Measurements from ENCODE around the gene CDC40.

CDC40 gene

DNA sequence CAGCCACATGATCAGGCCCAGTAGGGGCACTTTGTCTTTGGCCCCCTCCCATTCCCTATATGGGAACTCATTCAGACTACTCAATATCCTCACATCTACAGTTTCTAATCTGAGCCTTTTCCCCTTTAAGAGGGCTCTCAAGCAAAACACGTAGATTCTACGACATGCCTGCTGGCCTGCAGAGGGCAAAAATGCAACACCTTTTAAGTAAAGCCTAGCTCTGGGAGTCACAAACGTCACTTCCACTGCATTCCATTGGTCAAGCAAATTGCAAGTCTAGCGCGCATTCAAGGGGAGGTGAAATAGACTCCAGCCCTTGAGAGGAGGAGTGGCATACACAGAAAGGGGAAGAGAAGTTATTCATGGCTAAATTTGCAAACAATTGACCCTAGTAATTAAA, 70.6 kb downstream of the CDC40 start:
- TF ChIP-seq POLR2AphosphoS5 (IDR thresholded peaks at IDR 0.05; ENCODE audit: low read depth) (no peak), GABPA (IDR thresholded peaks at IDR 0.05; ENCODE audit: low read depth) (no peak), SPI1 (IDR thresholded peaks at IDR 0.05; ENCODE audit: borderline replicate concordance, low read depth) (no peak)
- TF ChIP-seq, protein P1, sequence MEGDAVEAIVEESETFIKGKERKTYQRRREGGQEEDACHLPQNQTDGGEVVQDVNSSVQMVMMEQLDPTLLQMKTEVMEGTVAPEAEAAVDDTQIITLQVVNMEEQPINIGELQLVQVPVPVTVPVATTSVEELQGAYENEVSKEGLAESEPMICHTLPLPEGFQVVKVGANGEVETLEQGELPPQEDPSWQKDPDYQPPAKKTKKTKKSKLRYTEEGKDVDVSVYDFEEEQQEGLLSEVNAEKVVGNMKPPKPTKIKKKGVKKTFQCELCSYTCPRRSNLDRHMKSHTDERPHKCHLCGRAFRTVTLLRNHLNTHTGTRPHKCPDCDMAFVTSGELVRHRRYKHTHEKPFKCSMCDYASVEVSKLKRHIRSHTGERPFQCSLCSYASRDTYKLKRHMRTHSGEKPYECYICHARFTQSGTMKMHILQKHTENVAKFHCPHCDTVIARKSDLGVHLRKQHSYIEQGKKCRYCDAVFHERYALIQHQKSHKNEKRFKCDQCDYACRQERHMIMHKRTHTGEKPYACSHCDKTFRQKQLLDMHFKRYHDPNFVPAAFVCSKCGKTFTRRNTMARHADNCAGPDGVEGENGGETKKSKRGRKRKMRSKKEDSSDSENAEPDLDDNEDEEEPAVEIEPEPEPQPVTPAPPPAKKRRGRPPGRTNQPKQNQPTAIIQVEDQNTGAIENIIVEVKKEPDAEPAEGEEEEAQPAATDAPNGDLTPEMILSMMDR (IDR thresholded peaks at IDR 0.05; ENCODE audit: insufficient read depth, low read length): no peak
- TF ChIP-seq, protein P2, sequence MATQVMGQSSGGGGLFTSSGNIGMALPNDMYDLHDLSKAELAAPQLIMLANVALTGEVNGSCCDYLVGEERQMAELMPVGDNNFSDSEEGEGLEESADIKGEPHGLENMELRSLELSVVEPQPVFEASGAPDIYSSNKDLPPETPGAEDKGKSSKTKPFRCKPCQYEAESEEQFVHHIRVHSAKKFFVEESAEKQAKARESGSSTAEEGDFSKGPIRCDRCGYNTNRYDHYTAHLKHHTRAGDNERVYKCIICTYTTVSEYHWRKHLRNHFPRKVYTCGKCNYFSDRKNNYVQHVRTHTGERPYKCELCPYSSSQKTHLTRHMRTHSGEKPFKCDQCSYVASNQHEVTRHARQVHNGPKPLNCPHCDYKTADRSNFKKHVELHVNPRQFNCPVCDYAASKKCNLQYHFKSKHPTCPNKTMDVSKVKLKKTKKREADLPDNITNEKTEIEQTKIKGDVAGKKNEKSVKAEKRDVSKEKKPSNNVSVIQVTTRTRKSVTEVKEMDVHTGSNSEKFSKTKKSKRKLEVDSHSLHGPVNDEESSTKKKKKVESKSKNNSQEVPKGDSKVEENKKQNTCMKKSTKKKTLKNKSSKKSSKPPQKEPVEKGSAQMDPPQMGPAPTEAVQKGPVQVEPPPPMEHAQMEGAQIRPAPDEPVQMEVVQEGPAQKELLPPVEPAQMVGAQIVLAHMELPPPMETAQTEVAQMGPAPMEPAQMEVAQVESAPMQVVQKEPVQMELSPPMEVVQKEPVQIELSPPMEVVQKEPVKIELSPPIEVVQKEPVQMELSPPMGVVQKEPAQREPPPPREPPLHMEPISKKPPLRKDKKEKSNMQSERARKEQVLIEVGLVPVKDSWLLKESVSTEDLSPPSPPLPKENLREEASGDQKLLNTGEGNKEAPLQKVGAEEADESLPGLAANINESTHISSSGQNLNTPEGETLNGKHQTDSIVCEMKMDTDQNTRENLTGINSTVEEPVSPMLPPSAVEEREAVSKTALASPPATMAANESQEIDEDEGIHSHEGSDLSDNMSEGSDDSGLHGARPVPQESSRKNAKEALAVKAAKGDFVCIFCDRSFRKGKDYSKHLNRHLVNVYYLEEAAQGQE (IDR thresholded peaks at IDR 0.05; ENCODE audit: insufficient replicate concordance, low read depth): no peak
- Histone ChIP-seq H3K27ac (replicated peaks) (no peak overlapping the region), H3K4me3 (replicated peaks; ENCODE audit: insufficient read depth, low read length) (no peak overlapping the region), H3K27me3 (ENCODE audit: insufficient read depth, poor library complexity, severe bottlenecking) (no peaks in the 10 kb centered on the region)
- no peak for DNase-seq (ENCODE audit: low read depth in 1 of 2, low spot score in 1 of 2)

DNA sequence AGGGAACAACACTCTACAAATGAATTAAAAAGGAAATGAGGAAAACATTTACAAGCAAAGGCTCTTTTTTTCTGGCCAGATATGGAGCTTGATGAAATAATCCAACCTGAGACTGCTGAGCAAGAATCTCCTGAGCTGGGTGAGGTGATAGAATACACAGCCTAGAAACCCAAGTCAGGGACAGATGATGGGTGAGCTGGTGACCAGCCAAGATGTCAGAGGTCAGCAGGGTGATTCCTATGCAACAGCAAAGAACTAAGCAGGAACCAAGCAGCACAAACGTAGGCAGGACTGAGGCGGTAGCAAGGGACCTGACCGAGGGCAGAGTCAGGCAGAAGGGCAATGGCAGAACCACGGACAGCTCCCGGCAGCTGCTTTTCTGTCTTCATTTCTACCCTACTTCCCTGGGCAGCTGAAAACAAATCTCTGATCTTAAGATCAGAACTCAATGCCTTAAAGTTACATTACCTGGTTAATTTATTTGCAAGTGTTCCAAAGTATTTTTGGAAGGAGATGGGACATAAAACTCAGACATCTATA, 75.1 kb downstream of the CDC40 start:
- no peak overlapping the region for H3K4me3 ChIP-seq (replicated peaks; ENCODE audit: insufficient read depth, low read length)
- H3K27ac ChIP-seq (replicated peaks): no peak overlapping the region
- TF ChIP-seq, protein P2 (IDR thresholded peaks at IDR 0.05; ENCODE audit: insufficient replicate concordance, low read depth): peak; percentile 99
- TF ChIP-seq GABPA (IDR thresholded peaks at IDR 0.05; ENCODE audit: low read depth): no peak
- no peaks in the 10 kb centered on the region for H3K27me3 ChIP-seq (ENCODE audit: insufficient read depth, poor library complexity, severe bottlenecking)
- no peak for DNase-seq (ENCODE audit: low read depth in 1 of 2, low spot score in 1 of 2)

DNA sequence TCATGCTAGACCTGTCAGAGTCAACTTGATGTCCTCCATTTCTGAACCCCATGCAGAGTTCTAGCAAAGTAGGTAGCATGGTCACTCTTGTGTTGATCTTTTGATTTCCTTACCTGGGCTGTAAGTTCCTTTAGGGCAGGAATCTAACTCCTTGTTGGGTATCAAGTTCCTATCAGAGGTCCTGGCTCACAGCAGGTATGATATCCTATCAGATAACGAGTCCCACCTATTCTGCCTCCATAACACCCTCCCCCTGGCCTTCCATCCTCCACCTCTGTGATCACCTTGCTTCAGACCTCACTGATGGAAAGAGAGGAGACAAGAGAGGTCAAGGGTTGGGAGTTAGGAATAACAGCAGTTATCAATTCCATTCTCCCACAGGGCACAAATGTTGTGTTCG, 76.1 kb downstream of the CDC40 start:
- H3K27ac ChIP-seq (replicated peaks): no peak overlapping the region
- H3K27me3 ChIP-seq (ENCODE audit: insufficient read depth, poor library complexity, severe bottlenecking): no peaks in the 10 kb centered on the region
- TF ChIP-seq POLR2AphosphoS5 (IDR thresholded peaks at IDR 0.05; ENCODE audit: low read depth) (no peak), SPI1 (IDR thresholded peaks at IDR 0.05; ENCODE audit: borderline replicate concordance, low read depth) (no peak), GABPA (IDR thresholded peaks at IDR 0.05; ENCODE audit: low read depth) (no peak)
- TF ChIP-seq, protein P2 (IDR thresholded peaks at IDR 0.05; ENCODE audit: insufficient replicate concordance, low read depth): no peak
- TF ChIP-seq, protein P1 (IDR thresholded peaks at IDR 0.05; ENCODE audit: insufficient read depth, low read length): no peak
- H3K4me3 ChIP-seq (replicated peaks; ENCODE audit: insufficient read depth, low read length): no peak overlapping the region
- no peak for DNase-seq (ENCODE audit: low read depth in 1 of 2, low spot score in 1 of 2)

Measured in HL-60 (cell line).